Fibroblast of skin of abdomen (primary cell): ENCODE data around the gene H3-3A. TPM values are rescaled to one million over a fixed set of nuclear protein-coding genes. Genes with fewer than 3 reads are reported as not detected.
A peak's percentile ranks its signal among the peaks of the same experiment; 100 is the strongest.

Experiments used
- DNase-seq: peaks from one replicate; pipeline ENCODE4 v3.0.0-alpha.2; 2013
- polyA plus RNA-seq, 2 experiments: library from polyadenylated mRNA; unstranded; fragments of 120-200 nt; gene quantifications; one replicate each; pipeline ENCODE4 v1.2.1, GENCODE V29; 2013; ENCODE audit not compliant: insufficient read length in 2 of 2

The H3-3A gene
- polyA plus RNA-seq (2013, experiment 1 of 2; ENCODE audit: insufficient read length): 402 TPM
- polyA plus RNA-seq (2013, experiment 2 of 2; ENCODE audit: insufficient read length): 400 TPM

DNA sequence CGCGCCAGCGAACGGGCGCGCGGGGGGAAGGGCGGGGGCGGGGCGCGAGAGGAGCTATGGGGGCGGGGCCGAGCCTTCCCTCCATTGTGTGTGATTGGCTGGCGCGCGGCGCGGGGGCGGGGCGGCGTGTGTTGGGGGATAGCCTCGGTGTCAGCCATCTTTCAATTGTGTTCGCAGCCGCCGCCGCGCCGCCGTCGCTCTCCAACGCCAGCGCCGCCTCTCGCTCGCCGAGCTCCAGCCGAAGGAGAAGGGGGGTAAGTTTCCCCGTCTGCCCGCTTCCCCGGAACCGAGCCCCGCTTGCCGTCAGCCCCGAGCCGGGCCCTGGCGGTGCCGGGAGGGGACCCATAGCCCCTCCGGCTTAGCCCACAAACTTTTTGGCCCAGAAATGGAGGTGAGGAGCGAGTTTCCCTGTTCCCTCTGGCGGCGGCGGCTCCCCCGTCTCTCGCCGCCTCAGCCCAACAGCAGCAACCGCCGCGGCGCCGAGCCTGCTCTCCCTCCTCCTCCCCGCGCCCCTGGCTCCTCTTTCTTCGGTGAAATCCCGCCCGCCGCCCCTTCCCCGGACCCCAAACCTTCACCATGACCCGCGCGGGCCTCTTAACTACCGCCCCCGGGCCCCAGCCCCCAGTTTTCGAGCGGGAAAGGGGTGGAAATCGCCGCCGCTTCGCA lies at the start of gene H3-3A:
H3-3A (plus strand) TSS at position 159 of the 666 bp plus-strand sequence. CDS start 1,636 bp downstream, outside the sequence.
- peak; percentile 96 for DNase-seq

DNA sequence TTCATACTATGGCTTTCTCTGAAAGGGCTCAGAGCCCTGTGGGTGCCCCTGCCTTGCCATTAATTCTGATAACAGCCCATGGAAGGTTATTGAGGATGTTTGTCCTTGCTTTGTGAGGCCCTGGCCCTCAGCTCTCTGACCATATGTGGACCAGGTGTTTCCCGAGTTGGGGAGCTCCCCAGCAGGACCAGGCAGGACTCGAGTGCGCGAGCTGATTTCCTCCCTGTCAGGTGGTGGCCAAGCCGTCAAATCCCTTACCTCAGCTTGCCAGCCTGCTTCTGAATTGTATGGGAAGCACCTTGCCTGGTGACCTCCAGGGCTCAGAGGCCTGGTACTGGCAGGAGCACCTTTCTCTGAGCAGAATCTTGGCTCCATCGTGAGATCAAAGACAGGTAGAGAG lies 45.4 kb upstream of the H3-3A start:
- no peak for DNase-seq

DNA sequence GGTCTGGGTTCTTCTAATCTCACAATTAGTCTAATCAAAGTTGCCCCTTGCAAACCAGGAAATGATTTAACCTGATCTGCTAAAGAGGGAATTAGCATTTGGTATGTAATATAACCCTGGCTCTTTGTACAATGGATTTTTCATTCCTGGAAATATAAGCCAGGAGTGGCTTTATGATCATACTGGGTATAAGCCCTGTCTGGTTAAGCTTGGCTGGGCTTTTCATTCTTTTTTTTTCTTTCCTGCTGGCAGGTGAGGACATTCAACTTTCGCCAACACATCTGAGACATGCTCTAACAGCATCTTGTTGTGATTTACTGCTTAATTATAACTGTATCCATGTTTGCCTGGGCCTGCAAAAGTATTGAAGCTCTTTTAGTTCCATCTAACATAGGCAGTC lies 42.9 kb upstream of the H3-3A start:
- DNase-seq: no peak

DNA sequence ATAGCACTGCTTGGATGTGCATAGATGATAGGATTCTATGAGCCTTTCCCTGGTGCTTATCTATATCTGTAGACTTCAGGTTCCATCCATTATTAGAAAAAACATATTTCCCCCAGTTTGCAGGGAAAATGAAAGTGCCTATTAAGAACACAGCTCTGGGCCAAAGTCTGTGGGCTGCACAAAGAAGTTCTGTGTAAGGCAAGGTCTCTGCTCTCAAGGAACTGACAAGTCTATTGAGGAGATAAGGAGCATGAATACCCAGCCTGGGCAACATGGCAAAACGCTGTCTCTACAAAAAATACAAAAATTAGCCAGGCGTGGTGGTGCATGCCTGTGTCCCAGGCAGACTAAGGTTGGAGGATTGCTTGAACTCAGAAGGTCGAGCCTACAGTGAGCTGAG lies 41.1 kb upstream of the H3-3A start:
- no peak for DNase-seq

DNA sequence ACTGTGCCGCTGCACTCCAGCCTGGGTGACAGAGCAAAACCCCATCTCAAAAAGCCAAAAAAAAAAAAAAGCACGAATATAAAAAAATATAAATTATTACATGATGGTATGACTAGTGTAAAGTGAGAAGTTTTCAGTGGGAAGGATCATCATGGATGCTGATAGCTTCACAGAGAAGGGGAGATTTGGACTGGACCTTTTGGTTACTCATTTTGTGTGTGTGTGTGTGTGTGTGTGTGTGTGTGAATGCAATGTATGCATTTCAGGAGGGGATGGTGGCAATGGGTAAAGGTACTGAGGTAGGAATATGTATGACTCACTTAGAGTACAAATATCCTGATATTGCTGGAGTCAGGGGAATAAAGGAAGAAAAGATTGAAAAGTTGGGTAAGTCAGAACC lies 40.7 kb upstream of the H3-3A start:
- DNase-seq: no peak

DNA sequence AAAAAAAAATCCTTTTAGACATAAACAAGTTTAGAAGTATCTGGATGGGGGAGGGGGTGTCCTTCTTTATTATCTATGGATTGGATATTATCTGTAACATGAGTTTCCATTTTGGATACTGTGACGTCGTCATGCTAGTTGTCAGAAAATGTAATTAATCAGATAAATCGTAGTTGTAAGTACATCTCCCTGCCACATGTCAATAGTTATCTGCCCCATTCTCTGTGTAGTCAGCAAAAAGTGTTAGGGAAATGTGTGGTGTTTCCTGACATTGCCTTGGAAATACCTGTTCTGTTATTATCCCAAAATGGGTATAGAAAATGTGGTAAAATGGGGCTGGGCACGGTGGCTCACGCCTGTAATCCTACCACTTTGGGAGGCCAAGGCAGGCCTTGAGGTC lies 38.8 kb upstream of the H3-3A start:
- DNase-seq: no peak

DNA sequence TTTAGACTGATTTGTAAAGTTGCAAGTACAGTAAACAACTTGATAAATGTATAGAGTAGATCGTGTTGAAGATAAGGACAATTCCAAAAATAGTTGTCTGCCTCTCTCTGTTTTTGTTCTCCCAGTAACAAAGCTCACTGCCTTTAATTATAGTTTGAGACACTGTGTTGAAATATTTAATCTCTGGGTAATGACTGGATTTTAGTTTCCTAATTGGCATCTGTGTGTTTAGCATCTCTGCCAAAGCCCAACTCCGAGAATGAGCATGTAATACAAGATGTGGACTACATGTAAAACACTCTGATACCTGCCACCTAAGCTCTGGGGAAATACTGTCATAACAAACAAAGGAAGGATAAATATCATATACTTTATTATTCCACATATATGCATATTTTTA lies 35.7 kb upstream of the H3-3A start:
- DNase-seq: no peak

DNA sequence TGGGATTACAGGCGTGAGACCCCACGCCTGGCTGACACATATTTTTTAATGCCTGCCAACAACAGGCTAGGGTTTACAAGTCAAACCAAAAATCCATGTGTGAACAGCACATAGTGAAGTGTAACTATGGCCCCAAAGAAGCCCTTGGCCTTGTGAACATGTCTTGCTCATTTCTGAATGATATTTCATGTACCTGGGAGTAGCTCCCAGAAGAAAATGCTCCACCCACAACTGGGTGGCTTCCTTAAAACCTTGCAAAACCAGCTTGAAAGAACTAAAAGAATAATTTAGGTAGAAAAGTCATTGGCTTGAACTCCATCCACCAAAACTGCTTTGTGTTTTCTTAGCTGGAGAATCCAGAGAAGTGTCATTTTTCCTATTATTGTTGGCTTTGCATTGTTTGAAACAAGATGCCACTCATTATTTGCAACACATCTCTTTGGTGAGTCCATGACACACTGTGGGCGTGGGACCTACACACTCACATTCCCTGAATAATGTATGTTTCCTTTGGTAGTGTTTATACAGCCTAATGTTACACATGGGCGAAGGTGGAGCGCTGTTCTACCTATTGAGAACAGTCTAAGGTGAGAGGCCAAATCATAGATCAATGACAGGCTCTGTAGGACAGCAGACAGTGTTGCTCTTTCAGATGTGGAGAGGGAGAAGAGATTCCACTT lies 34.8 kb upstream of the H3-3A start:
- DNase-seq: no peak

DNA sequence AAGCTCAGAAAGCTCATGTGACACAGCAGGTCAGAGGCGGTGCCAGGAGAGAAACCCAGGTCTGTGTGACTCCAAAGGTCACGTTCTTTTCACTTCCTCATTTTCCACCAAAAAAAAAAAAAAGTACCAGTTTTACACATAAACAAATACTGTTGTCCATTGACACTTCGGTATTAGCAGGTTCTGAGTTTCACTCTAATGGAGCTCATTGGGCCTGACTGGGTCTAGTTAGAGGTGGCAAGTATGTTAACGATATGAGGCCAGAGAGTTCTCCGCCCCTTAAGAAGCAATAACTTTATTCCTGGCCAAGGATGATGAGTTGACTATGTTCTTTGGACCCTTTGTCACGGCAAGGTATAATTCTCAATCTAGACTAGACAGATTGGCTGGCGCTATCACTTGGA lies 33.4 kb upstream of the H3-3A start:
- DNase-seq: no peak

DNA sequence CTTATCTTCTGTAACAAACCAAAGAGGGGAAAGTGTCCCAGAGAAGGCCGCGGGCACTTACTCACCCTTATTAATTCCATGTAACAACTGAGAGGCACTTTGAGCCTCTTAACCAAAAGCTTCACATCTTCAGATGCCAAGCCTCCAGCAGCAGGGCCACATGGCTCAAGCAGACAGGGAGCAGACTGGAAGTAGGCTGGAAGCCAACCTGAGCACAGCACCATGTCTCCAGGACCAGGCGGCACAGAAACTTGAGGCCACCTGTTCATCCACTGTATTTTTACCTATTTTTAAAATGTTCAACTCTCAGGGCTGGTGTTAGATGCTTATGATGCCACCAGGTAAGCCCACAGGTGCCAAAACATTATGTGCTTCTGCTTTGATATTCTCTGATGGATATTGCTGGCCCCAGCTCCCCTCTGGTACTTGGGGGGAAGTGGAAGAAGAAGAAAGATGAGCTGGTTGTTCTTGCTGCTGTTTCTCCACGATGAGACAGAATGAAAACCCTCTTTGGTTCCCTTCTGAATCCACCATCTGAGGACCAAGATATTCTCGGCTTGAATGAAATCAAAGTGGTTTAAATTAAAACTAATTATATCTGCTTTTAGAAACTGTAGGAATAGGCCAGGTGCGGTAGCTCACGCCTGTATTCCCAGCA lies 32.8 kb upstream of the H3-3A start:
- DNase-seq: no peak

DNA sequence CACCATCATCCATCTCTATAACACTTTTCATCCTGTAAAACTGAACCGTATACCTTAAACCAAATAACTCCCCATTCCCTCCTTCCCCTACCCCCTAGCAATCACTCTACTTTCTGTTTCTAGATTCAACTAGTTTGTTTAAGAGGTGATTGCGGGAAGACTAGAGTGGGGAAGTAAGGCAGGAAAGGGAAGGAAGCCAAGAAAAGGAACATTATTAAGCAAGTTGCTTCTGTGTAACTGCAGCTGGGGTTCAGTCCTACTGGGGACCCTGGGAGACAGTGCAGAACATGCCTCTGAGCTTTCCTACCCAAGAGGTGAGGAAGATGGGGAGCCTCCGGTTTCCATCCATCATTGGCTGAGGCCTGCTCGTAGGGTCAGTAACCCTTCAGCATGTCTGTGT lies 28.9 kb upstream of the H3-3A start:
- no peak for DNase-seq

DNA sequence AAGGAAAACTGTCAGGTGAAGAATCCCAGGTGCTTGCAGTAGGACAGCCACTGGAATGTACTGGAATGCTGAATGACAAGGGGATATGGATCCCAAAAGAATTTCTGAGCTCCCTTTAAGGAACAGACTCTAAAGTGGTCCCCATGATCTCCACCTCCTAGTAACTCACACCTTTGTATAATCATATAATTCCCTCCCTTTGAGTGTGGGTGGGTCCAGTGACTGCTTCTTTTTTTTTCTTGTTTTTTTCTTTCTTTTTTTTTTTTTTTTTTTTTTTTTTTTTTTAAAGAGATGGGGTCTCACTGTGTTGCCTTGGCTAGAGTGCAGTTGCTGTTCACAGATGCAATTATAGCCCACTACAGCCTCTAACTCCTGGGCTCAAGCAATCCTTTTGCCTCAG lies 28.5 kb upstream of the H3-3A start:
- no peak for DNase-seq

DNA sequence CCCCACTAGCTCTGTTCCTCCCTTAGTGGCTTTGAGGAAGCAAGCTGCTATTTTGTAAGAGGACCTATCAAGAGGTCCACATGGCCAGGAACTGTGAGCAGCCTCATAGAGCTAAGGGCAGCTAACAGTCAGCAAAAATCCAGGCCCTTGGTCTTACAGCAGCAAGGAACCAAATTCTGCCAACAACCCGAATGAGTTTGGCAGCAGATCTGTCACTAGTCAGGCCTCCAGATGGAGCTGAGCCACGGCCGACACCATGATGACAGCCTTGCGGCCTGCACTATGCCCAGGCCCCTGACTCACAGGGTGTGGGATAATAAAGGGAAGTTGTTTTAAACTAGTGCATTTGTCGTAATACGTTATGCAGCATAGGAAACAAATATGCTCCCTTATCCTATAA lies 28.0 kb upstream of the H3-3A start:
- DNase-seq: peak; percentile 90

DNA sequence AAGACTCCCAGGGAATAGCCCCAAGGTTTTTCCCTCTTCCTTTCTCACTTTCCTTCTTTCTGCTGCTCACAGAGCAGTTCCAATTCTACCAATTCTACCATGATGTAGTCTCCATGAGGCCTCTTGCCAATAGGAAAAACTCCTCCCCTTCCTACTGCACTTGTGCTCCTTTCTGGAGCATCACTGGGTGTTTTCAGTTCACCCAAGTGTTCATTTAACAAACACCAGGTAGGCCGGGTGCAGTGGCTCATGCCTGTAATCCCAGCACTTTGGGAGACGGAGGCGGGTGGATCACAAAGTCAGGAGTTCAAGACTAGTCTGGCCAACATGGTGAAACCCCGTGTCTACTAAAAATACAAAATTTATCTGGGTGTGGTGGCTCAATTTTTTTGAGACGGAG lies 26.6 kb upstream of the H3-3A start:
- no peak for DNase-seq

DNA sequence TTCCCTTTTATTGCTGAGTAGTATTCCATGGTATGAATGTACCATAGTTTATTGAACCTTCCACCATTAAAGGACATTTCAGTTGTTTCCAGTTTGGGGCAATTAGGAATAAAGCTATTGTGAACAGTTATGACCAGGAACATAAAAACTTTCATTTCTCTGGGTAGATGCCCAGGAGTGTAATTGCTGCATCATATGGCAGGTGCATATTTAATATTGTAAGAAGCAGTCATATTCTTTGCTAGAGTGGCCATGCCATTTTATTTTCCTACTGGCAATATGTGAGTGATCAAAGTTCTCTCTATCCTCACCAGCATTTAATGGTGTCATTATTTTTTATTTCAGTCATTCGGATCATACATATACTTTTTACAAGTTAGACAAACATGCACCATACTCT lies 23.9 kb upstream of the H3-3A start:
- DNase-seq: no peak

DNA sequence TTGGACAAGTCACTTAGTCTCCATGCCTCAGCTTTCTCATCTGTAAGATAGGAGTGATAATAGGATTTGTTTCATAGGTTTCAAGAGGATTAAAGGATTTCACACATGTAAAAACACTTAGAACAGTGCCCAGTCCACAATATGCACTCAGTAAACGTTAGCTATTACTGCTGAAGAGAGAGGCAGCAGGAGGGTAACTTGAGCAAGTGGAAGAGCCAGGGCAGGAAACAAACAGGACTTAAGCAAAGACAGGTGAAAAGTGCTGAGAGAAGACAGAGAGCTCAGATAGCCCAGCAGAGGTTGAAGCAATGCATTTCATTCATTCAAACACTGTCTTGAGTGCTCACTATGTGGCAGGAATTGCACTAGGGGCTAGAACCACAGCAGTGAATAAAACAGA lies 21.1 kb upstream of the H3-3A start:
- no peak for DNase-seq

DNA sequence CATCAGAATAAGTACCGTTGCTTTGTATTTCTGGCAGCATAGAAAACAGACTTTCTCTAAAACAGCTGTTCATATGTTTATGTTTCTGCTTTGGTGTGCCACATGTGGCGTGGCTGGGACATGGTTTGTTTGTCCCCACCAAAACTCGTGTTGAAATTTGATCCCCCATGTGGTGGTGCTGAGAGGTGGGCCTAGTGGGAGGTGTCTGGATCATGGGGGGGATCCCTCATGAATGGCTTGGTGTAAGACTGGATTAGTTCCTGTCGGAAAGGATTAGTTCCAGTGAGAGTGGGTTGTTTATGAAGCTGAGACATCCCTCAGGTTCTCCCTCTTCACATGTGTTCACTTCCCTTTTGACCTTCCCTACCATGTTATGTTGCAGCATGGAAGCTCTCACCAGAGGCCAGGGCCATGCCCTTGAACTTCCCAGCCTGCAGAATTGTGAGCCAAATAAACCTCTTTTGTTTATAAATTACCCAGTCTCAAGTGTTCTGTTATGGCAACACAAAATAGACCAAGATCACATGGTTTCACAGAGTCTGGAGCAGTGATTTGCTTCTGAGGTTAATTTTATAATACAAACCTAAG lies 17.9 kb upstream of the H3-3A start:
- no peak for DNase-seq

DNA sequence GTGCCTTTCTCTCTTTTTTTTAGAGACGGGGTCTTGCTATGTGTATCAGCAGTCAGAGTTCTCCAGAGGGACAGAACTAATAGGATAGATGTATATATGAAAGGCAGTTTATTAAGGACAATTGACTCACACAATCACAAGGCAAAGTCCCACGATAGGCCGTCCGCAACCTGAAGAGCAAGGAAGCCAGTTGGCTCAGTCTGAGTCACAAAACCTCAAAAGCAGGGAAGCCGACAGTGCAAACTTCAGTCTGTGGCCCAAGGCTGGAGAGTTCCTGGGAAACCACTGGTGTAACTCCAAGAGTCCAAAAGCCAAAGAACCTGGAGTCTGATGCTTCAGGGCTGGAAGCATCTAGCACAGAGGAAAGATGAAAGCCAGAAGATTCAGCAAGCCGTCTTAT lies 16.3 kb upstream of the H3-3A start:
- peak; percentile 58 for DNase-seq

DNA sequence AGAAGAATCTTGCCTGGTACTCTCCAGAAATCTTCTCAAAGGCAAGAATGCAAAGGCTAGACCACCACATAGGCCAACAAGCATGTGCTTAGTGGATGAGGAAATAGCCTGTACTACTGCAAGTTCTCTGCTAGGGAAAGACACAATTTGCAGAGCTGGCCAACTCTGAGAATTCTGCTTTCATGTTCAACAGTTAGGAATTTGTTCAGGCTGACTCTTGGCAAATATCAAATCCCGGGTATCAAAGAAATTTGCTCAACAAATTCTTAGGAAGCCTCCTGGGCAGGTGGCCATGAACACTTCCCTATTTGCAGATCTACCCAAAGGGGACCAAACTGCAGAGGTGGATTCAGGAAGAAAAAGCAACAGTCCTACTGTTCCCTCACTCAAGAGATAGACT lies 15.0 kb upstream of the H3-3A start:
- DNase-seq: peak; percentile 47

DNA sequence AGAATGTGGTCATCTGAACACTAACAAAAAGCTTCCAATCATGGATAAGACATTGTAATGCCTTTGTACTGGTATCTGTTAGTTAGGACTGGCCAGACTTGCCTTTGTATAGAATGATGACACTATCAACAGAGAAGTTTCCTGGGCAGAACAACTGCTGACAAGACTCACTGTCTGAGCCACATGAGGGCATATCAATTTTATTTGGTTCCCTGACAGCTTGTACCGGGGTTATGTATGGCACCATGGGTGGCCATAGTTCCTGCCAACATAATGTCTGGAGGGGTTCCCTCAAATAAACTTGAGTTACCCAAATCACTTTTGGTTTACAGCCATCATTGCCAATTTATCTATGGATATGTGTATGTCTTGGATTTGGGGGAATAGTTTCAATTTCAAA lies 13.6 kb upstream of the H3-3A start:
- DNase-seq: no peak

DNA sequence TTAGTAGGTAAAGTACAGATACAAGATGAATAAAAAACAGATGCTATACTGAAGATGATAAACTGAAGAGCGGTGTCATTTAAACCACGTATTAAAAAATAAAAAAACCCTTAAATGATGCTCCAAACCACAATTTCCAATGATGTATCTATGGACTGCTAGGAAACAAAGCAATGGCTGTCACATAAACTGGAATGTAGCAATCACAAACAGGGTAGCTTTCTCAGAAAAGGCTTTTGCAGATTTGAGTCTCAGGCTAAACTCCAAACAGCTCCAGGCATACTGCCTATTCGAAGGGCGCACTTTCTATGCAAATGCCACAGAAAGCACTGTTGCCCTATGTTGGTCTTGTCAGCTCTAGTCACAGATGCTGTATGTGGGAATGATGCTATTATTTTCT lies 12.4 kb upstream of the H3-3A start:
- DNase-seq: no peak

DNA sequence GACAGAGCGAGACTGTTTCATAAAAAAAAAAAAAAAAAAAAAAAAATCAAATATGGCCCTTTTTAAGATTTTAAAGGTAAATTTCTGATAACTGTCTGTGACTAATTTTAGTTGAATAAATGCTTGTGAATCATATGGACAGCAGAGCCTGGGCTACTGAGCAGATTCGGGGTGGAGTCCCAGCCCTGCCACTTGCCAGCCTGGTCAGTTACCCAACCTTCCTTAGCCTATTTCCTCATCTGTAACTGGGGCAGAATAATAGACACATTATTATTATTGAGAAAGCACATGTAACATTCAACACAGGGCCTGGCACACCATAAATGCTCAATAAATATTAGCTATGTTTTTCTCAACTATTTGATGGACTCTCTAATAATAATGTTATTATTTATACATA lies 11.2 kb upstream of the H3-3A start:
- no peak for DNase-seq

DNA sequence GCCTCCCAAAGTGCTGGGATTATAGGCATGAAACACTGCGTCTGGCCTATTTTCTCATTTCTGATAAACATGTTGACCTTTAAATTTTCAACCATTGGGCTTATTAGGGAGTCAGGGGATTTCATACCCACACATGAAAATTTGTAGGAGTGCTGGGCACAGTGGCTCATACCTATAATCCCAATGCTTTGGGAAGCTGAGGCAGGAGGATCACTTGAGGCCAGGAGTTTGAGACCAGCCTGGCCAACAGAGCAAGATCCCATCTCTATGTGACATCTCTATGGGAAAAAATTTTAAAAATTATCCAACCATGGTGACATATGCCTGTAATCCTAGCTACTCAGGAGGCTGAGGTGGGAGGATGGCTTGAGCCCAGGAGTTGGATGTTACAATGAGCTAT lies 10.5 kb upstream of the H3-3A start:
- DNase-seq: no peak
